HCT116 (cell line): ENCODE data around the gene NUP133.

Experiments
- CEBPB ChIP-seq: IDR thresholded peaks from 2 replicates; pipeline ENCODE4 v1.6.1; 2012; ENCODE audit warnings: low read depth
- EGR1 ChIP-seq: IDR thresholded peaks from 2 replicates; pipeline ENCODE4 v1.6.1; 2012; ENCODE audit warnings: low read depth
- ELF1 ChIP-seq: IDR thresholded peaks from 2 replicates; pipeline ENCODE4 v1.6.1; 2012; ENCODE audit warnings: low read depth, borderline replicate concordance
- EZH2 ChIP-seq: fragments of 200-600 bp; sonication (generic); IDR thresholded peaks from 2 replicates; pipeline ENCODE4 v1.6.1; 2017; ENCODE audit warnings: antibody characterized with exemption, mixed run types
- EZH2phosphoT487 ChIP-seq: fragments of 200-600 bp; IDR thresholded peaks from 2 replicates; pipeline ENCODE4 v1.6.1; 2018; ENCODE audit warnings: antibody characterized with exemption, borderline replicate concordance
- FOSL1 ChIP-seq: IDR thresholded peaks from 2 replicates; pipeline ENCODE4 v1.6.1; 2012; ENCODE audit warnings: low read depth
- POLR2A ChIP-seq: IDR thresholded peaks from 2 replicates; pipeline ENCODE4 v1.7.0; 2011; ENCODE audit warnings: borderline replicate concordance; ENCODE audit not compliant: insufficient read depth, insufficient read length; ENCODE audit errors: extremely low read depth
- POLR2AphosphoS5 ChIP-seq: IDR thresholded peaks from 2 replicates; pipeline ENCODE4 v1.6.1; 2011; ENCODE audit warnings: mild to moderate bottlenecking, low read depth, low read length, moderate library complexity
- RAD21 ChIP-seq: IDR thresholded peaks from 2 replicates; pipeline ENCODE4 v1.6.1; 2012; ENCODE audit warnings: low read depth, mild to moderate bottlenecking
- SIN3A ChIP-seq: IDR thresholded peaks from 2 replicates; pipeline ENCODE4 v1.6.1; 2012; ENCODE audit warnings: low read depth
- TF ChIP-seq, protein P1 (sequence below), 3 experiments: fragments of 200-600 bp in 1 of 3; sonication (generic) in 1 of 3; IDR thresholded peaks in 2 of 3; conservative IDR thresholded peaks in 1 of 3; 2 replicates each; pipeline ENCODE4 v1.5.1; 2012 to 2017; ENCODE audit warnings: low read depth in 2 of 3, low read length in 2 of 3, antibody characterized with exemption in 1 of 3, borderline replicate concordance in 1 of 3, control low read depth in 1 of 3, mild to moderate bottlenecking in 1 of 3, mixed read lengths in 1 of 3, mixed run types in 1 of 3, moderate library complexity in 1 of 3; ENCODE audit not compliant: insufficient read depth in 1 of 3
- TF ChIP-seq, protein P2 (sequence below): IDR thresholded peaks from 2 replicates; pipeline ENCODE4 v1.6.1; 2012
- TF ChIP-seq, protein P3 (sequence below): IDR thresholded peaks from 2 replicates; pipeline ENCODE4 v1.6.1; 2012; ENCODE audit warnings: low read depth

GRCh38 chr1:229410692-229411433, 97.3 kb downstream of the NUP133 start:
- TF ChIP-seq EZH2phosphoT487: no peak
- no peak for TF ChIP-seq EZH2
- no peak for TF ChIP-seq POLR2AphosphoS5
- no peak for TF ChIP-seq POLR2A
- TF ChIP-seq, protein P1, sequence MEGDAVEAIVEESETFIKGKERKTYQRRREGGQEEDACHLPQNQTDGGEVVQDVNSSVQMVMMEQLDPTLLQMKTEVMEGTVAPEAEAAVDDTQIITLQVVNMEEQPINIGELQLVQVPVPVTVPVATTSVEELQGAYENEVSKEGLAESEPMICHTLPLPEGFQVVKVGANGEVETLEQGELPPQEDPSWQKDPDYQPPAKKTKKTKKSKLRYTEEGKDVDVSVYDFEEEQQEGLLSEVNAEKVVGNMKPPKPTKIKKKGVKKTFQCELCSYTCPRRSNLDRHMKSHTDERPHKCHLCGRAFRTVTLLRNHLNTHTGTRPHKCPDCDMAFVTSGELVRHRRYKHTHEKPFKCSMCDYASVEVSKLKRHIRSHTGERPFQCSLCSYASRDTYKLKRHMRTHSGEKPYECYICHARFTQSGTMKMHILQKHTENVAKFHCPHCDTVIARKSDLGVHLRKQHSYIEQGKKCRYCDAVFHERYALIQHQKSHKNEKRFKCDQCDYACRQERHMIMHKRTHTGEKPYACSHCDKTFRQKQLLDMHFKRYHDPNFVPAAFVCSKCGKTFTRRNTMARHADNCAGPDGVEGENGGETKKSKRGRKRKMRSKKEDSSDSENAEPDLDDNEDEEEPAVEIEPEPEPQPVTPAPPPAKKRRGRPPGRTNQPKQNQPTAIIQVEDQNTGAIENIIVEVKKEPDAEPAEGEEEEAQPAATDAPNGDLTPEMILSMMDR (IDR thresholded peaks at IDR 0.05 in 2 of 3, conservative IDR thresholded peaks at IDR 0.05 in 1 of 3; ENCODE audit: borderline replicate concordance in 1 of 3, insufficient read depth in 1 of 3, low read depth in 2 of 3, low read length in 2 of 3): no peak
- no peak for TF ChIP-seq CEBPB
- TF ChIP-seq, protein P2, sequence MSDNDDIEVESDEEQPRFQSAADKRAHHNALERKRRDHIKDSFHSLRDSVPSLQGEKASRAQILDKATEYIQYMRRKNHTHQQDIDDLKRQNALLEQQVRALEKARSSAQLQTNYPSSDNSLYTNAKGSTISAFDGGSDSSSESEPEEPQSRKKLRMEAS: no peak
- TF ChIP-seq, protein P3, sequence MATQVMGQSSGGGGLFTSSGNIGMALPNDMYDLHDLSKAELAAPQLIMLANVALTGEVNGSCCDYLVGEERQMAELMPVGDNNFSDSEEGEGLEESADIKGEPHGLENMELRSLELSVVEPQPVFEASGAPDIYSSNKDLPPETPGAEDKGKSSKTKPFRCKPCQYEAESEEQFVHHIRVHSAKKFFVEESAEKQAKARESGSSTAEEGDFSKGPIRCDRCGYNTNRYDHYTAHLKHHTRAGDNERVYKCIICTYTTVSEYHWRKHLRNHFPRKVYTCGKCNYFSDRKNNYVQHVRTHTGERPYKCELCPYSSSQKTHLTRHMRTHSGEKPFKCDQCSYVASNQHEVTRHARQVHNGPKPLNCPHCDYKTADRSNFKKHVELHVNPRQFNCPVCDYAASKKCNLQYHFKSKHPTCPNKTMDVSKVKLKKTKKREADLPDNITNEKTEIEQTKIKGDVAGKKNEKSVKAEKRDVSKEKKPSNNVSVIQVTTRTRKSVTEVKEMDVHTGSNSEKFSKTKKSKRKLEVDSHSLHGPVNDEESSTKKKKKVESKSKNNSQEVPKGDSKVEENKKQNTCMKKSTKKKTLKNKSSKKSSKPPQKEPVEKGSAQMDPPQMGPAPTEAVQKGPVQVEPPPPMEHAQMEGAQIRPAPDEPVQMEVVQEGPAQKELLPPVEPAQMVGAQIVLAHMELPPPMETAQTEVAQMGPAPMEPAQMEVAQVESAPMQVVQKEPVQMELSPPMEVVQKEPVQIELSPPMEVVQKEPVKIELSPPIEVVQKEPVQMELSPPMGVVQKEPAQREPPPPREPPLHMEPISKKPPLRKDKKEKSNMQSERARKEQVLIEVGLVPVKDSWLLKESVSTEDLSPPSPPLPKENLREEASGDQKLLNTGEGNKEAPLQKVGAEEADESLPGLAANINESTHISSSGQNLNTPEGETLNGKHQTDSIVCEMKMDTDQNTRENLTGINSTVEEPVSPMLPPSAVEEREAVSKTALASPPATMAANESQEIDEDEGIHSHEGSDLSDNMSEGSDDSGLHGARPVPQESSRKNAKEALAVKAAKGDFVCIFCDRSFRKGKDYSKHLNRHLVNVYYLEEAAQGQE: no peak
- TF ChIP-seq FOSL1: no peak
- no peak for TF ChIP-seq EGR1
- no peak for TF ChIP-seq ELF1
- no peak for TF ChIP-seq RAD21
- no peak for TF ChIP-seq SIN3A
